ENCODE results near the gene NPRL2. TPM values are rescaled to one million over a fixed set of nuclear protein-coding genes. Genes with fewer than 3 reads are reported as not detected.

The NPRL2 gene
- total RNA-seq, 2 experiments from 2014 or later: 27.9 to 52.5 TPM

DNA sequence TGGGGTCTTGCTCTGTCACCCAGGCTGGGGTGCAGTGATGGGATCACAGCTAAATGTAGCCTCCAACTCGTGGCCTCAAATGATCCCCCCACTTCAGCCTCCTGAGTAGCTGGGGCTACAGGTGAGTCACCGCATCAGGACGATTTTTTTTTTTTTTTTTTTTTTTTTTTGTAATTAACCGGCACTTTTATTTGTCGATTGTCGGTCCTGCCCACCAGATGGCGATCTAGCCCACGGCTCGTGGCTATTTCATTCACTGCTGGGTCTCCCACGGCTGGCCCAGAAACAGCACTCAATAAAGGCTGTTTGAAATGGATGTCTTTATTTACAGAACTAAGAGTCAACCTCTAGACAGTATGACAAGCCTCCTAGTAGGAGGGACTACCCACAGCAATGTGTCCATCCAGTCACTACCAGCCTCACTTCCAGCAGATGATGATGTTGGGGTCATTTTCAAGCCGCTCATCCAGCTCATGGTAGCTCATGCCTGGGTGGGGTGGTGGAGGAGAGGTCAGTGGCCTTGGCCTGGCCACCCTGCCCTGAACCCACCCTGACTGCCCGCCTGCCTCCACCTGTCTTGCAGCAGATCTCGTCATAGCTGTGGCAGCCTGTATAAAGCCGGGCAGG lies 3.3 kb downstream of the NPRL2 start:
- intact Hi-C loops (cut with micrococcal nuclease; ENCODE audit: unreplicated experiment): loop anchor here (1.0 to 2.0 kb wide), 2 partner anchors 41 to 196 kb away; no protein-coding TSS in a partner anchor
- H4K20me1 ChIP-seq (ENCODE audit: insufficient read depth, low read length): no peaks in the 10 kb centered on the region
- no peak overlapping the region for H3K4me2 ChIP-seq (ENCODE audit: low read length)
- H3K4me3 ChIP-seq (ENCODE audit: low read depth, low read length, poor library complexity, severe bottlenecking): no peak overlapping the region
- no peaks in the 10 kb centered on the region for H3K9me2 ChIP-seq (ENCODE audit: insufficient read depth, low read length)
- no TSS peak for BruUV-seq (replicated peaks)
- peak; percentile 80 for DNase-seq (ENCODE audit: low spot score)
- peaks cover 33% of the 10 kb centered on the region for H3K4me1 ChIP-seq (ENCODE audit: insufficient read depth, low read length, poor library complexity, severe bottlenecking)
- H3K27ac ChIP-seq (ENCODE audit: low read depth, low read length, poor library complexity, severe bottlenecking): no peak overlapping the region
- TF ChIP-seq EZH2phosphoT487 (IDR thresholded peaks at IDR 0.05; ENCODE audit: borderline replicate concordance, low read depth, low read length): no peak
- TF ChIP-seq, protein P1, sequence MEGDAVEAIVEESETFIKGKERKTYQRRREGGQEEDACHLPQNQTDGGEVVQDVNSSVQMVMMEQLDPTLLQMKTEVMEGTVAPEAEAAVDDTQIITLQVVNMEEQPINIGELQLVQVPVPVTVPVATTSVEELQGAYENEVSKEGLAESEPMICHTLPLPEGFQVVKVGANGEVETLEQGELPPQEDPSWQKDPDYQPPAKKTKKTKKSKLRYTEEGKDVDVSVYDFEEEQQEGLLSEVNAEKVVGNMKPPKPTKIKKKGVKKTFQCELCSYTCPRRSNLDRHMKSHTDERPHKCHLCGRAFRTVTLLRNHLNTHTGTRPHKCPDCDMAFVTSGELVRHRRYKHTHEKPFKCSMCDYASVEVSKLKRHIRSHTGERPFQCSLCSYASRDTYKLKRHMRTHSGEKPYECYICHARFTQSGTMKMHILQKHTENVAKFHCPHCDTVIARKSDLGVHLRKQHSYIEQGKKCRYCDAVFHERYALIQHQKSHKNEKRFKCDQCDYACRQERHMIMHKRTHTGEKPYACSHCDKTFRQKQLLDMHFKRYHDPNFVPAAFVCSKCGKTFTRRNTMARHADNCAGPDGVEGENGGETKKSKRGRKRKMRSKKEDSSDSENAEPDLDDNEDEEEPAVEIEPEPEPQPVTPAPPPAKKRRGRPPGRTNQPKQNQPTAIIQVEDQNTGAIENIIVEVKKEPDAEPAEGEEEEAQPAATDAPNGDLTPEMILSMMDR (conservative IDR thresholded peaks at IDR 0.05; ENCODE audit: low read length): peak; percentile 81
- no peaks in the 10 kb centered on the region for H3K9me3 ChIP-seq (ENCODE audit: low read length)
- H2AFZ ChIP-seq (ENCODE audit: low read length): no peak overlapping the region
- CTCF ChIA-PET (ENCODE audit: unreplicated experiment): interaction anchor here (1.0 kb wide), 1 partner anchor 9 kb away, joined by 3 read pairs; no protein-coding TSS in a partner anchor
- H3K36me3 ChIP-seq (ENCODE audit: insufficient read depth, low read length): peaks cover 9% of the 10 kb centered on the region; the same call in 1 of the 2 replicates
- POLR2A ChIA-PET: interaction anchor here (0.9 to 2.0 kb wide), 2 partner anchors 10 to 11 kb away, joined by 4 to 8 read pairs; no protein-coding TSS in a partner anchor
- peaks cover 8% of the 10 kb centered on the region; the same call in 1 of the 2 replicates for H3K79me2 ChIP-seq (ENCODE audit: insufficient read depth, low read depth, low read length)

- Histone ChIP-seq H3K4me3 (ENCODE audit: low read depth, low read length, poor library complexity, severe bottlenecking) (peak within 1 kb of the TSS; percentile 47), H3K27ac (ENCODE audit: low read depth, low read length, poor library complexity, severe bottlenecking) (no peak within 1 kb of the TSS), H3K9me3 (ENCODE audit: low read length) (no peaks in the 10 kb centered on the region), H3K36me3 (ENCODE audit: insufficient read depth, low read length) (peaks cover 9% of the 10 kb centered on the region; the same call in 1 of the 2 replicates), H3K9me2 (ENCODE audit: insufficient read depth, low read length) (no peaks in the 10 kb centered on the region), H3K4me1 (ENCODE audit: insufficient read depth, low read length, poor library complexity, severe bottlenecking) (peaks cover 30% of the 10 kb centered on the region), H2AFZ (ENCODE audit: low read length) (no peak within 1 kb of the TSS; the same call in 1 of the 2 replicates), H3K79me2 (ENCODE audit: insufficient read depth, low read depth, low read length) (peaks cover 8% of the 10 kb centered on the region; the same call in 1 of the 2 replicates), H4K20me1 (ENCODE audit: insufficient read depth, low read length) (no peaks in the 10 kb centered on the region), H3K4me2 (ENCODE audit: low read length) (peak within 1 kb of the TSS; percentile 73)
- intact Hi-C loops (cut with micrococcal nuclease; ENCODE audit: unreplicated experiment): loop anchor here (2.0 kb wide), 1 partner anchor 197 kb away; no protein-coding TSS in a partner anchor
- BruUV-seq (replicated peaks): no TSS peak
- DNase-seq (ENCODE audit: low spot score): peak; percentile 70
- TF ChIP-seq, protein P1 (conservative IDR thresholded peaks at IDR 0.05; ENCODE audit: low read length): no peak
- no peak for TF ChIP-seq EZH2phosphoT487 (IDR thresholded peaks at IDR 0.05; ENCODE audit: borderline replicate concordance, low read depth, low read length)
- ChIA-PET CTCF (ENCODE audit: unreplicated experiment) (interaction anchor here (1.0 kb wide), 1 partner anchor 9 kb away, joined by 3 read pairs; no protein-coding TSS in a partner anchor), POLR2A (interaction anchor here (0.7 kb wide), 1 partner anchor 1597 kb away, joined by 3 read pairs; no protein-coding TSS in a partner anchor)
These were observed 4.9 kb downstream of the NPRL2 start, which contains the start of gene ZMYND10 for GRCh38 chr3:50345586-50346234. Gene ZMYND10 (minus strand): TSS chr3:50345732. CDS start chr3:50345579, 153 bp downstream.
